Epithelial cell of proximal tubule (primary cell): ENCODE results near the gene PACRG. TPM values are rescaled to one million over a fixed set of nuclear protein-coding genes. Genes with fewer than 3 reads are reported as not detected.

Experiments
- DNase-seq: peaks from one replicate; pipeline ENCODE4 v3.0.0-alpha.2; 2011; ENCODE audit warnings: low read depth
- H3K4me3 ChIP-seq: 2 replicates; pipeline ENCODE4 v1.5.1; 2011; ENCODE audit warnings: low read depth, mild to moderate bottlenecking, low read length
- CTCF ChIP-seq: conservative IDR thresholded peaks from 2 replicates; pipeline ENCODE4 v1.5.1; 2012; ENCODE audit warnings: low read depth, mild to moderate bottlenecking, low read length
- total RNA-seq: library from RNA; depleted of rRNA; stranded (reverse); fragments of >200 nt; gene quantifications from 2 replicates; pipeline ENCODE4 v1.2.3, GENCODE V29; 2015

PACRG gene
- total RNA-seq, 1 donor from 2014 or later, result 0.12 TPM

- H3K4me3 ChIP-seq, result no peak overlapping the region
- no peak for DNase-seq
- no peak for TF ChIP-seq CTCF
Observed at GRCh38 chr6:163249651-163250101, 521.9 kb downstream of the PACRG start.

GRCh38 chr6:163250116-163250515 is 522.3 kb downstream of the PACRG start:
- DNase-seq, result no peak
- TF ChIP-seq CTCF, result no peak
- no peak overlapping the region for H3K4me3 ChIP-seq

GRCh38 chr6:163252061-163252591 is 524.4 kb downstream of the PACRG start:
- no peak for TF ChIP-seq CTCF
- H3K4me3 ChIP-seq, result no peak overlapping the region
- DNase-seq, result no peak

- TF ChIP-seq CTCF, result no peak
- no peak overlapping the region for H3K4me3 ChIP-seq
- no peak for DNase-seq
Observed at GRCh38 chr6:163253556-163254213, 525.9 kb downstream of the PACRG start.

GRCh38 chr6:163254341-163254835 is 526.6 kb downstream of the PACRG start:
- TF ChIP-seq CTCF, result no peak
- no peak for DNase-seq
- no peak overlapping the region for H3K4me3 ChIP-seq

- no peak for DNase-seq
- TF ChIP-seq CTCF, result no peak
- H3K4me3 ChIP-seq, result no peak overlapping the region
Observed at GRCh38 chr6:163255265-163255664, 527.5 kb downstream of the PACRG start.

GRCh38 chr6:163259689-163260088 is 531.9 kb downstream of the PACRG start:
- no peak for TF ChIP-seq CTCF
- DNase-seq, result no peak
- H3K4me3 ChIP-seq, result no peak overlapping the region
